Activated CD4-positive, alpha-beta T cell treated with anti-CD3 and anti-CD28 coated beads for 48 hours (primary cell): ENCODE results near the gene ARHGEF28.

Source experiments
- DNase-seq: peaks from one replicate; pipeline ENCODE4 v3.0.0-alpha.2; 2020

ARHGEF28 gene

DNA sequence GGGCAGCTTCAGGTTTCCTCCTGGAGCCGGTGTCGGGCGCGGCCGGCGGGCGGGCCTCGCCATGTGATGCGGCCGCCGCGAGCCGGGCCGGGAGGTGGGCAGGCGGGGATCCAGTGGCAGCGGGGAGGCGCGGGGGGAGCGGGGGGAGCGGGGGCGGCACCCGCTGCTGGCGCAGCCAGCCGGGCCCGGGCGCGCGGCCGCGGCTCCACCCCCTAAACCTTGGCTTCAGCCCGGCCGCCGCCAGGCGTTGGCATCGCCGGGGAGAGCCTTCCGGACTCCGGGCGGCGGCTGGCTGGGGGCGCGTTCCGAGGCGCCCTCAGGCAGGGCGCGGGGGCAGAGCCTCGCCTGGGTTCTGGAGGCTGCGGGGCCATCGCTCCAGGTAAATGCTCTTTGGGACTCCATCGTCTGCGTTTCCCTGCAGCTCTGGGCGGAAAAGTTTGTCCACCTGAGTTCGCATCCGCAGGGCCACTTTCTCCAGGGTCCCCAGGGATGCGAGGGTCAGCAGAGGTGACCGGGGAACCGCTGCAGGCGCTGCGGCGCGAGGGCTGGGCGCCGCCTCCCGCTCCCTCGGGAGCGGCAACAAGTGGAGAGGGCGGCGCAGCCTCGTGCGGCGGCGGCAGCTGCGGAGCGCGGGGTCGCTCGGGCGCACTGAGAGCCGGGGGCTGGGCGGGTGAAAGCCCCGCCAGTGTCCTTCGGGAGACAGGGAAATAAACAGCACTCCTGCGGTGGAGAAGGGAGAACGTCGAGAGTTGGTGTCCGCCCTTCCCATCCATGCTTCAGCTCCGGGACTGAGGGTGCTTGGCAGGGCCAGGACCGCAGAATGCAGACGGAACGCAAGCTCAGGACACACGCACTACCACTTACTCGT, at the start of gene ARHGEF28:
Gene ARHGEF28, plus strand, starts transcription at position 253 of the 868 bp plus-strand sequence. CDS start 58,656 bp downstream, outside the sequence.
- peak; percentile 25 for DNase-seq

DNA sequence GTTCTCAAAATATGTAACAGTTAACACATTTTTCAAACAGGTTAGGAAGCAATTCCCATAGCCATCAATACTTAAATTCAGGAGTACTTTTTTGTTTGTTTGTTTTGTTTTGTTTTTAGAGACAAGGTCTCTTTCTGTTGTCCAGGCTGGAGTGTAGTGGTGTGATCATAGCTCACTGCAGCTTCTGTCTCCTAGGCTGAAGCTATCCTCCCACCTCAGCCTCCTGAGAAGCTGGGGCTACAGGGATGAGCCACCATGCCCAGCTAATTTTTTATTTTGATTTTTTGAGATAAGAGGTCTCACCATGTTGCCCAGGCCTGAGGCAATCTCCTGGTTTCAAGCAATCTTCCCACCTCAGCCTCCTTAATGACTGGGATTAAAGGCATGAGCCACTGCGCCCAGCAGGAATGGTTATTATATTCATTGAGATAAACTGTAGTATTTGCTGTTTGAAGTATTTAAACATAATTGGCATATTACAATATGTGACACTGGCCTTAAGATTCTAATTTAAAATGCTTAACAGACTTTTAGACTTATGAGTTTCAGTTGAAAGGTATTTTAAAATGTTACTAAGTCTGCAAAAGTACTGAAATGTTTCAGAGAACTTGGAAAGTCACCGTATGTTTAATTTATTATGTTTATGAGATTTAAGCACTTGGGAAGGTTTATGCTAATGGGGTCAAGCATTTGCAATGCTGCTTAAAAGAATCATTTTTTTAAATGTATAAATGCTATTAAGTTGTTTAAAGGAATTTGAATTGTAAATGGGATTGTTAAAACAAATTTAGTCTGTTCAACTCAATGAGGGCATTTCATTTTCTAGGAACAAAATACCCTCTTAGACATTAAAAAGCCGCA, 43.5 kb upstream of the ARHGEF28 start:
- no peak for DNase-seq

DNA sequence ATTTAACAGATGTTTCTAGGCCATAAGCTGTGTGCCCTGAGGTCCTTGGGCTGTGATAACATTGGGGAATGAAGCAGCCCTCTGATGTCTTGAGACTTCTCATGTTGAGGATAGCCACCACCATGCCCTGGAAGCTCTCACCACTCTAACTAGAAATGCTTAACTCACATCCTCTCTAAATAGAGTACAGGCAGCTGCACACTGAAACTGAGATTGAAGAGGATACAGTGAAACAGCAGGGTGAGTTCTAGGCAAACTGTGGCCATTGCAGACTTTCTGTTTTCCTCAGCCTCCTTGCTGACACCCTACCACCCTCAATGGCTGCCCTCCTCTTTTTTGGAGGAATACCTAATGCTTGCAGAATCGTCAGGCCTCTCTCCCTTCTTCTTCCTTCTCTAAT, 38.1 kb upstream of the ARHGEF28 start:
- DNase-seq: no peak

- DNase-seq: peak; percentile 39
Measured at GRCh38 chr5:73591102-73591695, 34.8 kb upstream of the ARHGEF28 start.

DNA sequence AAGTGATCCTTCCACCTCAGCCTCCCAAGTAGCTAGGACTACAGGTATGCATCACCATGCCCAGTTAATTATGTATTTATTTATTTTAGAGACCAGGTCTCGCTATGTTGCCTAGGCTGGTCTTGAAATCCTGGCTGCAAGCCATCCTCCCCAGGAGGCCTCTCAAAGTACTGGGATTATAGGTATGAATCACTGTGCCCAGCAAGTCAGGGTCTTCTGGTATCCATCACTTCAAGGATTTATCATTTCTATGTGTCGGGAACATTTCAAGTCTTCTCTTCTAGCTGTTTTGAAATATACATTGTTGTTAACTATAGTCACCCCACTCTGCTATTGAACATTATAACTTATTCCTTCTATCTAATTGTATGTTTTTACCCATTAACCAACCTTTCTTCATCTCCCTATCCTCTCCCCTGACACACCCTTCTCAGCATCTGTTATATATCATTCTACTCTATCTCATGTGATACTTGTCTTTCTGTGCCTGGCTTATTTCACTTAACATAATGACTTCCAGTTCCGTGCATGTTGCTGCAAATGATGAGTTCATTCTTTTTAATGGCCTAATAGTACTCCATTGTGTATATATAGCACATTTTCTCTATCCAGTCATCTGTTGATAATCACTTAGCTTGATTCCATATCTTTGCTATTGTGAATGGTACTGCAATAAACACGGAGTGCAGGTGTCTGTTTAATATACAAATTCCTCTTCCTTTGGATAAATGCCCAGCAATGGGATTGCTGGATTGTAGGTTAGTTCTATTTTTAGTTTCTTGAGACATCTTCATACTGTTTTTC, 34.1 kb upstream of the ARHGEF28 start:
- DNase-seq: no peak

- no peak for DNase-seq
Measured at GRCh38 chr5:73592551-73592950, 33.4 kb upstream of the ARHGEF28 start.

DNA sequence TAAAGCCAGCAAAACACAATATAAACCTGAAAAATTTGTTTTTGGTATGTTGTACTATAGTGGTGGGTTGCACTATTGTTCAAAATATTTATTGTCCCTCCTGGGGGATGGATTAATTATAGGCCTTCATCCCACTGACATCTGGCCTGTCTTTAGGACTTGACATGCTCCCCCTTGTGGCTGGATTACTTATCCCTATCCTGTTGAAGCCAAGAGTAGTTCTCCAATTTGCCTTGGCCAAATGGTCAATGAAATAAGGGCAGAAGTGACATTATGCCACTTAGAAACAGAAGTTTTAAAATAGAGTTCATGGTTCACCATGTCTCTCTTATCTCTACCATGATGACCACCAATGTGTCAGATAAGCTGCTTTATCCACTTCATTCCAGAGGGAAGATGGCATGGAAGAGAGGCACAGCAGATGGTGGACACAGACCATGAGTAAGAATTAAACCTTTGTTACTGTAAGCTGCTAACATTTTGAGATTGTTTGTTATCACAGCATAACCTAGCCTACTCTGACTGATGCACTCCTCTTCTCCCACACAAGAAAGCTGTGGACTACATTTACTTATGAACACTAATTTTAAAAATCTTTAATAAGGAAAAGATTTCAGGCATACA, 29.2 kb upstream of the ARHGEF28 start:
- DNase-seq: peak; percentile 21

GRCh38 chr5:73599380-73599779, 26.6 kb upstream of the ARHGEF28 start:
- DNase-seq: no peak

DNA sequence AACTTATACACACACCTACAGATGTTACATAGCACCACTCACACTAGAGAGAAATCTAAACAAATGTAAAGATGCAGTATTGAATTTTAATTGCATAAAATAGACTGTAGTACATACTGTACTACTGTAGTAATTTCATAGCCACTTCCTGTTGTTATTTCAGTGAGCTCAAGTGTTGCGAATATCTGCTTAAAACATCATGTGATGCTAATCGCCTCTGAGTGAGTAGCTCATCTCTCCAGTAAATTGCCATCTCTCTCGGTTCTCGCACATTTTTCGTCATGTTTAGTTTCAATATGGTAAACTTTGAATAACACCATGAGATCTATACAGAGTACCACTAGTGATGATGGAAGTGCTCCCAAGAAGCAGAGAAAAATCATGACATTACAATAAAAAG, 22.0 kb upstream of the ARHGEF28 start:
- no peak for DNase-seq

DNA sequence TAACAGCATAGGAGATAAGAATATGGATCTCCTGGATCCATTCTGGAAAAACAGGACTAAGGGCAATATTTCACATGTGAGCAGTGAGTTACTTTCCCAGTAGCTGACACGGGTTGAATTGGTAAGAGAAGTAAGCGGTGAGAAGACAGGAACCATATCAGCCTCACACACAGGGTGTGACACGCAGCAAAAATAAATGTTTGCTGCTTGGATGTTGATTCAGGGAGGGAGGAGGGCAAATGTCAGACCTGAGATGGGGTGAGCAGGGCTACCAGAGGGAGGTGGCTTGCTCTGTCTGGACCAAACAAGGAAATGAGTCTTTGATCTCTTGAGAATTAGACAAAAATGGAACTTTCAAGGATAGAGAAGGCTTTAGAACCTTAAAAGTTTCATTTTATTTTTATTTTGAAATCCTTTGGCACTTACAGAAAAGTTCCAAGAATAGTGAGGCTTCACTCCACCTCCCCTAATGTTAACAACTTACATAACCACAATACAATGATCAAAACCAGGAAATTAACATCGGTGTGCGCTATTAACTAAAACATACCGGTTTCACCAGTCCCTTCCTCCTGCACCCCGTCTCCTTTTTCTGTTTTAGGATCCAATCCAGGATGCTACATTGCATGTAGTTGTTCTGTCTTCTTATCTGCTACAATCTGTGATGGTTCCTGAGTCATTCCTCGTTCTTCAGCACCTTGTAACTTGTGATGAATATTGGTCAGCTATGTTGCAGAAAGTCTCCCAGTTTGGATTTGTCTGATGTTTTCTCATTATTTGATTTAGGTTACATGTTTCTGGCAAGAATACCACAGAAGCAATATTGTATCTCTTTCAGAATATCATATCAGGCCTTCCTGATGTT, 20.5 kb upstream of the ARHGEF28 start:
- no peak for DNase-seq

DNA sequence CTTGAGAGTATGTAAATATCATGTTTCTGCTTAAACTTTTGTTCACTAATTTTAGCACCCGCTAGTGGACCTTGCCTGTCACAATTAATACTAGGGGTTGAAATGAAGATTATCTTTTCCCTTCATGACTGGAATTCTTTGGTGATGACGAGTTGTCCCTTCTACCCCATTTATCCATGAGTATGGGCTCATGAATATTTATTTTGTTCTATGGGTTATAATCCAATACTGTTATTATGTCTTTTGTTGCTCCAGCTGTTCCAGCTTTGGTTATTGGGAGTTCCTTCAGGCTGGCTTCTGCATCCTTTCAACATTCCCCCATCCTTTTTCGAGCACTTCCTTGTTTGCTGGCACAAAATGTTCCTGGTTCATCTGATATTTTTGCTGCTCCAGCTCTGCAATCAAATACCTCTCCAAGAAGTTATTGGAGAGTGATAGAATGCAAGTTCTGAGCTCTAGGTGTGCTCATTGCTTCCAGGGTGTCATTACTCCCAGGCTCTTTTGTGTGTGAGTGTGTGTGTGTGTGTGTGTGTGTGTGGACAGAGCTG, 19.7 kb upstream of the ARHGEF28 start:
- no peak for DNase-seq

DNA sequence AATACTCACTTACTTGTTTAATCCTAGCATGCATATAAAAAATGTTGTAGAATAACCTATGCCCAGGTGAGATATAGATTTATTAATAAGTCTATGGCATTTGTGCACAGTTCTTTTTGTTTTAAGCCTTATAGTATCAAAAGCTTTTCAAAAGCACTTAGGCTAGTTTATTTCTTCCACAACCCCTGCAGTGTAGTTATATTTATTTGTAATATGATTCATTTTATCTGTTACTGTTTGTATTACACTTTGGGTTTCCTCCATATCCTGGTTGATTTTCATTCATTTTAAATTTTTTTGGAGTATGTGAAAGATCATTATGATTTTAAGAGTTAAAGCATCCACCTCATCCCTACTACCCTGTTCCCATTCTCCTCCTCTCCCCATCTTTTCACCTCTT, 18.8 kb upstream of the ARHGEF28 start:
- DNase-seq: no peak

GRCh38 chr5:73612799-73613198, 13.2 kb upstream of the ARHGEF28 start:
- DNase-seq: no peak

- DNase-seq: no peak
Measured at GRCh38 chr5:73615085-73615484, 10.9 kb upstream of the ARHGEF28 start.

DNA sequence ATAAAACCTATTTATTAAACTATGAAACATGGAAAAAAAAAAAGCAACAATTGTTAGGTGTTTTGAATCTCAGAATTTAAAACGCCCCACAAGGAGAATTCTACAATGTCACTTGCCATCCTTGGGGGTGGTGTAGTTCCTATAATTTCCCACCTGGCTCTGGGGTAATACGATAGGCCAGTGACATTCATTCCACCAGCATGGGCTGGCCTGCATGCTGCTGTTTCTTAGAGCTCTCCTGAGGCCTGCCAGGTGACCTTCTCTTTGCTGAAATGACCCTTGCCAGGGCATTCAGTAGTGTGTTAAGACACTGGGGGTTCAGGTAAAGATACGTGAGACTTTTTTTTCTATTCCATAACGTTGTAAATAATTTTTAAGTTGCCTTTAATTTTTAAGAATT, 10.0 kb upstream of the ARHGEF28 start:
- no peak for DNase-seq

DNA sequence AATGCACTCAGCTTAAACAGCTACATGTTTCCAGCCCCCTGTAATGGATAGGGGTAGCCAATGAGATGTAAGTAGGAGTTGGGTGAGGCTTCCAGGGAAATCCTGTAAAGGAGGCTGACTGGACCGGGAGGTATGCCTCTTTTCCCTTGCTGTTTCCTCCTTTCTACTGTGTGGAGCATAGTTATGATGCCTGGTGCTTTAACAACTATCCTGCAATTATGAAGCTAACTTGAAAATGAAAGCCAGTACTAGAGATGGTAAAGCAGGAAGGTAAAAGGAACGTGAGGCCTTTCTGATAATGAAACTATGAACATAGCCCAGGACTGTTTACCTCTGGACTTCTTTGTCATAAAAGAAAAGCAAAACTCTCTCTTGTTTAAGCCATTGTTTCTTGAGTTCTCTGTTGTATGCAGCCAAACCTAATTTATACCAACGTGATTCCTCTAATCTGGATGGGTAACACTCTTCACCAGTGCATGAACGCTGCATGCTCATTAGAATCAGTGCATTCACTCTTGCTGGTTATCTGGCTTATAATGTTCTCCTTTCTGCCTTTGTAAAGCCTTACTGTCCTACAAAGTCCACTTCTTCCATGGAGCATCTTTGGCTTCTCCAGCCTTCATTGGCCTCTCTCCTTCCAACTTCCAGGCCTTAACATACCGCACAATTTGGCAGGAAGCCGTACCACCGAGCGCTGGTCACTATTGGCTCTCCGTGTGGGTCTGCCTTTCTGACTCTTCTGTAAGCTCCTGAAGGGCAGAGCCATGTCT, 8.3 kb upstream of the ARHGEF28 start:
- no peak for DNase-seq

DNA sequence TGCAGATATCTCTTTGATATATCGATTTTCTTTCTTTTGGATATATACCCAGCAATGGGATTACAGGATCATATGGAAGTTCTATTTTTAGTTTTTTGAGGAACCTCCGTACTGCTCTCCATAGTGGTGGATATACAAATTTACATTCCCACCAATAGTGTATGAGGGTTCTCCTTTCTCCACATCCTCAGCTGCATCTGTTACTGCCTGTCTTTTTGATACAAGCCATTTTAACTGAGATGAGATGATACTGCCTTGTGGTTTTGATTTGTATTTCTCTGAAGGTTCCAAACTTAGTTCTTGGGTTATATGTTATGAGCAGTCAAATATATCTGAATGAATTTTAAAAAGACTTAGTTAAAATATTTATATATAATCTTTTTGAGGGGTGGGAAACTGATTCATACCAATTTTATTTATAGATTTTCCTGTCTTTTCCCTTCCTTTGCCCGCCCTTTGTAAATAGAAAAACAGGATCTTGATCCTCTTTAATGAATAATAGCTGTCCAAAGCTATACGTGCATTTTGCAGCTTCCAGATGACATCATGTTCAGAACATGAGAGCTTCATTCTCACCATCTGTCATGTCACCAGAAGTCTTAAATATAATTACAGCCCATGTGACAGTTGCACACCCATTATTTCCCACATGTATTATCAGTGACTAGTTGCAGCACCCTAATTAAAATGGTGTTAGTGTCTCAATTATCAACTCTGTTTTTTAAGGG, 6.2 kb upstream of the ARHGEF28 start:
- DNase-seq: no peak

- no peak for DNase-seq
Measured at GRCh38 chr5:73620334-73620687, 5.7 kb upstream of the ARHGEF28 start.

DNA sequence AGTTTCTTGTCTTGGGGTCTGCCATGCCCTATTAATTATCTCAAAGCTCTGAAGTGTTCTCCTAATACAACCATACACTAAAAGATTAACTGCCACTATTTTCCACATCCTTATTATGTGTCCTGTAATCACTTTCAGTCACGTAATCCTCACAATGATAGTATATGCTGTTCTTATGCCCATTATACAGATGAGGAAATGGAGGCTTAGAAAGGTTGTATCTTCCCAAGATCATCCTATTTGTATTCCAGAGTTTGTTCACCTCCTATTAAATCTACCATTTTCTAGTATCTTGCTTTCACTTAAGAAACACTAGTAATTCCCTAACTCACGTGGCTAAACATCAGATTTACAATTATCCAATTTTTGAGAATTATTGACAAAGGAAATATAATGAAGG, 2.9 kb upstream of the ARHGEF28 start:
- no peak for DNase-seq
